K562 treated with DMSO at 1 percent for 48 hours (cell line): Measurements from ENCODE around the gene TGFB1I1. TPM values are rescaled to one million over a fixed set of nuclear protein-coding genes. Genes with fewer than 3 reads are reported as not detected.

Experiments used
- total RNA-seq: library from RNA; unstranded; fragments of 300-600 nt; gene quantifications from 2 replicates; pipeline ENCODE4 v1.2.3, GENCODE V29; 2022; ENCODE audit warnings: low replicate concordance; ENCODE audit errors: extremely low read depth

TGFB1I1 gene
- total RNA-seq, result not detected in 2 replicates

GRCh38 chr16:31471875-31472708 lies at the start of gene TGFB1I1:
TSS of gene TGFB1I1 (plus strand) at chr16:31472152. CDS start at chr16:31472189, 37 bp downstream.

GRCh38 chr16:31428279-31428597 lies 43.7 kb upstream of the TGFB1I1 start, which contains the start of gene COX6A2:
TSS of gene COX6A2 (minus strand) at chr16:31428360. CDS start at chr16:31428325, 35 bp downstream.

GRCh38 chr16:31458844-31459686 lies 12.9 kb upstream of the TGFB1I1 start, which contains the start of gene ARMC5:
TSS of gene ARMC5 (plus strand) at chr16:31459501. CDS start at chr16:31459525, 24 bp downstream.

DNA sequence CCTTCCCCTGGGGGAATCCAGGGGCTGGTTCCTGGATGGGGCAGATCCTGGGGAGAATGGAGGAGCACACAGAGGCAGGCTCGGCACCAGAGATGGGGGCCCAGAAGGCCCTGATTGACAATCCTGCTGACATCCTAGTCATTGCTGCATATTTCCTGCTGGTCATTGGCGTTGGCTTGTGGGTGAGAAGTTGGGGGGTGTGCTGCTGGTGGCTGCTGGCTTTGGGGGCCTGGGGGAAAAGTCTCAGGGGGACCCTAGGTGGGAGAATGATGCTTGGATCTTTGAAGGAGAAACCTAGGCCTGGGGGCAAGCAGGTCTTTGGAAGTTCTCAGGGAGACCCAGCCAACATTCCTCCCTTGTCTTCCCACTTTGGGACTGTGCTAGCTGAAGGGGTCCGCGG lies 11.1 kb downstream of the TGFB1I1 start, which contains the start of gene SLC5A2:
SLC5A2 (plus strand) TSS at position 43 of the 400 bp plus-strand sequence; CDS start at position 57, 14 bp downstream.

GRCh38 chr16:31507929-31508705 lies 36.2 kb downstream of the TGFB1I1 start, which contains the start of gene RUSF1:
TSS of gene RUSF1 (minus strand) at chr16:31508391. CDS start at chr16:31508373, 18 bp downstream.

Other genes starting within 250 kb of the TGFB1I1 start
- not detected in 2 replicates for gene ITGAM, start 212.2 kb upstream of the TGFB1I1 start, total RNA-seq
- gene ITGAX, start 117.0 kb upstream of the TGFB1I1 start, total RNA-seq, result not detected in 2 replicates
- not detected in 2 replicates for gene ITGAD, start 78.8 kb upstream of the TGFB1I1 start, total RNA-seq
- gene COX6A2, start 43.8 kb upstream of the TGFB1I1 start, total RNA-seq, result not detected in 2 replicates
- gene ZNF843, start 29.4 kb upstream of the TGFB1I1 start, total RNA-seq, result not detected in 2 replicates
- gene ARMC5, start 12.7 kb upstream of the TGFB1I1 start, total RNA-seq, result not detected in 2 replicates
- gene SLC5A2, start 11.0 kb downstream of the TGFB1I1 start, total RNA-seq, result not detected in 2 replicates
- not detected in 2 replicates for gene RUSF1, start 36.2 kb downstream of the TGFB1I1 start, total RNA-seq
- gene AHSP, start 55.7 kb downstream of the TGFB1I1 start, total RNA-seq, result not detected in 2 replicates